Activated naive CD4-positive, alpha-beta T cell (primary cell): ENCODE measurements around the gene SPATA46.
"Not testable (repeated sequence)": the region's sequence is repeated elsewhere in the genome, so short reads cannot be mapped to it uniquely, and the experiment has no call there.

Source experiments
- DNase-seq, 4 experiments: peaks; one replicate each; lab custom pipeline; 2025; lab: John Stamatoyannopoulos, UW

The SPATA46 gene

DNA sequence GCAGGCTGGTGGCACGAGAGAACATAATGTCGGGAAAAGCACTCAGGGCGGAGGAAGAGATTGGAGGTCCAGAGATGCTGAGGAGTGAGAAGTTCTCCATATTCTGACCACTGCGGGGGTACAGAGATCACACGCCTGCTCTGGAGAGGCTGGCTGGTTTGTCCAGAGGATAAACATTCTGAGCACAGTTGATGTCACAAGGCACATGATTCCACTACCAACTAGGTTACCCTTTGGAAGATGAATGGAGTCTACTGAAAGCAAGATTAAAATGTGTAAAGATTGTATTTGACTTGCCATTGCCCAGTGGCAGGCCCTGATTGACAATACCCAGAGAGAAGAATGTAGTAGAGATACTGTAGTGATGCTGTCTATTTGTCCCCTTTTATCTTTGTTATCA, at the start of gene SPATA46:
Gene SPATA46, minus strand, starts transcription at position 164 of the 400 bp plus-strand sequence. Its CDS starts 64 bp downstream, at position 100.
- no peak for DNase-seq

- no peak for DNase-seq
These were observed 46.2 kb upstream of the SPATA46 start for GRCh38 chr1:162422662-162423375.

GRCh38 chr1:162421258-162422164, 44.9 kb upstream of the SPATA46 start:
- DNase-seq: no peak

- DNase-seq: no peak
These were observed 43.5 kb upstream of the SPATA46 start for GRCh38 chr1:162420120-162420519.

GRCh38 chr1:162419450-162419931, 42.8 kb upstream of the SPATA46 start:
- DNase-seq: not testable (repeated sequence)

GRCh38 chr1:162418584-162418983, 41.9 kb upstream of the SPATA46 start:
- not testable (repeated sequence) for DNase-seq

DNA sequence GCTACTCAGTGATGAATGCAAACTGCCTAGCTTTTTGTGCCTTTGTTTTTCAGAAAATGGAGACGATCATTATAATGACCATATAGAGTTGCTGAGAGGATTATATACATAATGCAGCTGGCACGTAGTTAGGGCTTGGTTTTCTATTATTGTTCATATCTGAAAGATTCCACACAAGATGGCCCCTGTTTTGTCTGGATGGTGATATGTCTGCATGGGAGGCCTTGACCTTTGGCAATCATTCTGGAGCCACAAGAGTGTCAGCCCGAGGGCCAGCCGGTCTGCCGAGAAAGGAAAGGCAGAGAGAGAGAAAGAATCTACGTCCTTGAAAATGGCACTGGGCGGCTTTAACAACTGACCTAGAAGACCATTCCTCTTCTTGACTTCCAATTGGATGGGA, 41.0 kb upstream of the SPATA46 start:
- no peak for DNase-seq

DNA sequence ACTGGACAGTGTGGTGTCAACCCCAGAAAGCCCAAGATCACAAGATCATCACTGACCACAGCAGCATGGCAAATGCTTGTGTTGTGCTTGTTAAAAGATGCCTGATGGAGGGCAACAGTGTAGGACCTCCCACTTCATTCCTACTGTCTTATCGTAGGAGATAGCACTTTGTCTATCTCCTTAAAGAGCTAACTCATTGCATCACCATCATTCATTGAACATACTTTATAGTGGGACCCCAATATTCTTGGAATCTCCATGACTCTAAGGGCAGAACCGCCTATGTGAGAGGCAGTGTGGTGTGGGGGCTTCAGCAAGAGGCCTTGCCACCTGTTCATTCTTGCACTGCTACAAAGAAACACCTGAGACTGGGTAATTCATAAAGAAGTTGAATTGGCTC, 40.3 kb upstream of the SPATA46 start:
- DNase-seq: no peak

- DNase-seq: no peak
These were observed 39.6 kb upstream of the SPATA46 start for GRCh38 chr1:162416215-162416614.

DNA sequence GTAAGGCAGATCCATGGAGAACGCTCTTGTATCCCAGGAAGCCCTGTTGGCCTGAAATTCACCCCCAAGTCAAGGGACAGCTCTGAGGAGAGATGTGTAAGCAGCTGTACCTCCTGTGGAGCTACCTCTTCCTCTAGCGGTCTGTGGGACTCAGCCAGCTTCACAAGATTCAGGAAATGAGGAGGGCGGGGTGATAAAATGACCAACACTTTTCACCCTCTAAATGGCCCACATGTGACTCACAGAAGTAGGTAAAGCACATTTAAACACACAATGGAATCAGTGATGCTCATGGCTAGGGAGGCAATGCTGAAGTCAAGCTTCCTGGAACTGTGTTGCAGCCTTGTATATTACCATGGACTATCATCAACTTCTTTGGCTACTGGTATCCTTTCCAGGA, 35.3 kb upstream of the SPATA46 start, which contains the start of gene SH2D1B:
Gene SH2D1B, minus strand, starts transcription at position 135 of the 400 bp plus-strand sequence. Its CDS starts 120 bp downstream, at position 15.
- DNase-seq: no peak

GRCh38 chr1:162407539-162407938, 30.9 kb upstream of the SPATA46 start:
- no peak for DNase-seq

GRCh38 chr1:162406811-162407210, 30.2 kb upstream of the SPATA46 start:
- DNase-seq: no peak

- no peak for DNase-seq
These were observed 29.1 kb upstream of the SPATA46 start for GRCh38 chr1:162405800-162406199.

GRCh38 chr1:162404550-162405160, 28.0 kb upstream of the SPATA46 start:
- no peak for DNase-seq

GRCh38 chr1:162400790-162401355, 24.2 kb upstream of the SPATA46 start:
- no peak for DNase-seq

GRCh38 chr1:162398999-162399580, 22.4 kb upstream of the SPATA46 start:
- no peak for DNase-seq

GRCh38 chr1:162397943-162398560, 21.4 kb upstream of the SPATA46 start:
- DNase-seq: no peak

DNA sequence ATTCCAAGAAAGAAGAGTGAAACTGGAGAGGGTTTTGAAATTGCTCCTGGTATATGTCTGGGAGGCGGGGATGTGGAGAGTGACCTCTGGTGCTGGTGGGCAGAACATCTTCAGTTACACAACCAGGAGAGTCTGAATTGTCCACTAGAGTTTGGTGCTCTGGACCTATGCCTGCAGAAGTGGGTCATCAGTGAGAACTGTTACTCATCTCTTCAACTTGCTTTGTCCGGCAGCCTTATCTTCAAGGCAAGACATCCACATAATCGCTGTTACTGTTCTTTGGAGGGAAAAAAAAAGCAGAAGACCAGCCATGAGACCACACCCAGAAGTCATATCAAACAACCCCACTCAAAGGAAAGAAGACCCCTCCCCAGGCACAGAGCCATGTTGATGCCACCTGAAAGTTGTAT, 20.4 kb upstream of the SPATA46 start:
- no peak for DNase-seq

GRCh38 chr1:162396201-162396906, 19.7 kb upstream of the SPATA46 start:
- DNase-seq: no peak

DNA sequence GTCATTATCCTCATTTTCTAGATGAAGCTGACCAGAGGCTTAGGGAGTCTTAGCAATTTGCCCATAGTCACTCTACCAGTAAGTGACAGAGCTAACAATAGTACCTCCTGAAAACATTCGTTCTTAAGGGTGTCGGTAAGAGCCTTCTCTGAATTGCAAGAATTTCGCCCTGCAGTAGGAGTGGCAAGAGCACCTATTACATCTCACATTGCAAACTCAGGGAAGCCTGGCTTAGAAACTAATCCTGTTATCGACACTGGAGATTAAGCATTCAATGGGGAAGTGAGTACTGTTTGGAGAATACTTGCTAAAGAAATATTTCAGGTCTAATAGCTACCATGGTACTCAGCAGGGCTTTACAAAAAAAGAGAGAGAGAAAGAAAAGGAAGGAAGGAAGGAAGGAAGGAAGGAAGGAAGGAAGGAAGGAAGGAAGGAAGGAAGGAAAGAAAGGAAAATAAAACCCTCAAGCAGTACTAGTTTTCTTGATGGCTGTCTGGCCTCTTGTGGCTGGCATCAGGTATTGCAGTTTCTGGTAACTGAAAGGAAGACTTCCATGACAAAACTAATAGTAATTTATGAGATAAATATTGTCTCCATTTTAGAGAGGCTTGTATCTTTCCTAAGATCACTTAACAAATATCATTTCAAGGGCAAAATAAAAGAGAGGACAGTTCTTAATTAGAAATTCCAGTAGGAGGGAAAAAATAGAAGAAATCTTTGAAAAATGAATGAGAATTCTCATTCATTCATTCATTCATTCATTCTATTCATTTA, 15.3 kb upstream of the SPATA46 start:
- DNase-seq: no peak
